HG03558 (cell line): ENCODE measurements around the gene IQCK.

ENCODE experiments used
- ATAC-seq: cut with Tn5 transposase; IDR thresholded peaks from one replicate; pipeline ENCODE4 v1.9.1; 2021; ENCODE audit warnings: moderate number of reproducible peaks; ENCODE audit not compliant: unreplicated experiment; ENCODE audit errors: extremely low read depth

The IQCK gene

DNA sequence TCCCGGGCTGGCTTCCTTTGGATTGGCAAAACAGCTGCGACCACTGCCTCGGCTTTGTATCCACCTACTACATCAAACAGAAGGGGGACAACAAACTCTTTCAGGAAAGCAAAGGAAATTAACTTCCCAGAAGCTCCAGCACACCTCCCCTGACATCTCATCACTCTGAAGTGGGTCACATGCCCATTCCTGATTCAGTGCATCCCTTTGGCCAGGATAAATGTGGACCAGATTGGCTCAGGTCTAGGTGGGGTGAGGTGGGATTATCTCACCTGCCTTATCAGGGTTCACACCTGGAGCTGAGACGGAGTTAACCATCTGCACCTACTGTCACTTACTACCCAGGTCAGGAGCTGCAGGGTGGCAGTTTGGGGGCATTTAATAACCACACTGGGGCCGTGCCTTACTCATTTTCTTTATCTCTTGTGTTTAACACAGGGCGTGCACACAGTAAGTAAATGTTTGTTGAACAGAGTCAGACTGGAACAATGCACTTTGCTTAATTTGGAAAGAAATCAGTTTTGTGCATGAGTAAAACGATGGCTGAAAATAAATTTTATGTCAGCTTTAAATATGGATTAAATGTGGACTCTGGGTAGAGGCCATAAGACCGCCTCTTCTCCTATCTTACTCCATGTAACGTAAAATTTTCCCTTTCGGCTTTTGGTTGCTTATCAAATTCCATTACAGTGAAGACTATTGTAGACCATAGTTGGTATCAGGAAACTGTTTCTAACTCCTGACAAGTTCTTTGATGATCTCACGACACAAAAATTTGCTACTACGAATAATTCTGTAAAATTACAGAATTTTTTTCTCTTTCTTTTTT lies 36.0 kb downstream of the IQCK start:
- no peak for ATAC-seq

- ATAC-seq: no peak
Measured at GRCh38 chr16:19754644-19755036, 36.6 kb downstream of the IQCK start.

- no peak for ATAC-seq
Measured at GRCh38 chr16:19755268-19755667, 37.2 kb downstream of the IQCK start.

GRCh38 chr16:19757026-19757425 lies 39.0 kb downstream of the IQCK start:
- ATAC-seq: no peak

GRCh38 chr16:19757762-19758595 lies 39.9 kb downstream of the IQCK start:
- no peak for ATAC-seq

GRCh38 chr16:19760356-19761060 lies 42.4 kb downstream of the IQCK start:
- ATAC-seq: no peak

GRCh38 chr16:19765860-19766553 lies 47.9 kb downstream of the IQCK start:
- ATAC-seq: no peak

DNA sequence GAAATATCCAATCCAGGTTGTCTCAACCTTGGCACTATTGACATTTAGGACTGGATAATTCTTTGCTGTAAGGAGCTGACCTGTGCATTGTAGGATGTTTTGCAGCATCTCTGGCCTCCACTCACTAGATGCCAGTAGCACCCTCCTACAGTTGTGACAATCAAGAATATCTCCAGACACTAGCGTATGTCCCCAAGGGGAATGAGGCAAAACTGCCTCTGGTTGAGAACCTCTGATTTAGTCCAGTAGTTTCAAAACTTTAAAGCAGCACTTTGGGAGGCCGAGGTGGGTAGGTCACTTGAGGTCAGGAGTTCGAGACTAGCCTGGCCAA lies 48.4 kb downstream of the IQCK start:
- no peak for ATAC-seq

GRCh38 chr16:19766988-19767387 lies 48.9 kb downstream of the IQCK start:
- no peak for ATAC-seq

GRCh38 chr16:19767497-19767896 lies 49.4 kb downstream of the IQCK start:
- ATAC-seq: no peak

DNA sequence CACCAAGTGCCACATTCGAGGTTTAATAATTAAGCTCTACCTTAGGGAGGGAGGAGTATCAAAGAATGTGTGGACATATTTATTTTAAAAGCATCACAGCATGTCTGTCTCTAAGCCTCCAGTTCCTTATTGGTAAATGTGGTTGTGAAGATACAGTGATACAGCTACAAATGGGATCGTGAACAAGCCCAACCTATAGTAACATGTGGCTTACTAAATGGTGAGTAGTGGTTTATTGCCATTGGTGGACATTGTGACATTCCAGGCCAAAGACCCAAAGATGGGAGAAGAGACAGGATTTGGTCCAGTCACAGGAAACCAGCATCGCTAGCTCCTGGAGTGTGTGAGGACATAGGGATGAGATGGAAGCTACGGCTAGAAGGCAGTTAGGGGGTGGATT lies 51.2 kb downstream of the IQCK start:
- no peak for ATAC-seq

GRCh38 chr16:19771040-19771439 lies 53.0 kb downstream of the IQCK start:
- no peak for ATAC-seq

DNA sequence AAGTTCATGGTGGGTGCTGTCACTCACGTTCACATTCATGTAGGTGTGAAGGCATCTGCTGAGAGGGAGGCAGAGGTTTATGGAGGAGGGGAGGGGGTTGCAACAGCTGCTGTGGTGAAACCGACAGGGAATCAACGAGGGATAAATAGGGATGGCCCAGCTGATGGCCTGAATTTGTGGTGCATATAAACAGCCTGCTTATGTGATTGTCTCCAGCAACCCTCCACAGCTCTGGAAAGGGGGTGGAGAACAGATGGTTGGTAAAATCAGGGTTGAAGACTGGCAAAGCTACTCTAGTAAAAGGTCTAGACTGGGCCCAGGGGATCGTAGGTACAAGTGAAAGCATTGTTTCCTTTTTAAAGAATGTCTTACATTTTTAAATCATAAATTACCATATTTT lies 53.7 kb downstream of the IQCK start:
- no peak for ATAC-seq

- ATAC-seq: no peak
Measured at GRCh38 chr16:19774024-19774423, 56.0 kb downstream of the IQCK start.

- ATAC-seq: no peak
Measured at GRCh38 chr16:19776147-19776546, 58.1 kb downstream of the IQCK start.

DNA sequence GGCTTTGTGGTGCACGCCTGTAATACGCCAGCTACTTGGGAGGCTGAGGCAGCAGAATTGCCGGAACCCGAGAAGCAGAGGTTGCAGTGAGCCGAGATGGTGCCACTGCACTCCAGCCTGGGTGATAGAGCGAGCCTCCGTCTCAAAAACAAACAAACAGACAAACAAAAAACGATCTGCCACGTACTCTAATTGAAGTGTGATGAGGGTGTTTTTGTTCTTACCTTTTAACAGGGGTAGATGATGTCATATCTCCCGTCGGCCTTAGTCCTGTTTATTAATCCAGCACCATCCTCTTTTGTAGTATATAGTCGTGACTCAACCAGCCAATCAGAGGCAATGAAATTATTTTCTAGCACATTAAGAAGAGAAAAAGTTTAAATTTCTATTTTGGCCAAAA lies 58.5 kb downstream of the IQCK start:
- no peak for ATAC-seq

DNA sequence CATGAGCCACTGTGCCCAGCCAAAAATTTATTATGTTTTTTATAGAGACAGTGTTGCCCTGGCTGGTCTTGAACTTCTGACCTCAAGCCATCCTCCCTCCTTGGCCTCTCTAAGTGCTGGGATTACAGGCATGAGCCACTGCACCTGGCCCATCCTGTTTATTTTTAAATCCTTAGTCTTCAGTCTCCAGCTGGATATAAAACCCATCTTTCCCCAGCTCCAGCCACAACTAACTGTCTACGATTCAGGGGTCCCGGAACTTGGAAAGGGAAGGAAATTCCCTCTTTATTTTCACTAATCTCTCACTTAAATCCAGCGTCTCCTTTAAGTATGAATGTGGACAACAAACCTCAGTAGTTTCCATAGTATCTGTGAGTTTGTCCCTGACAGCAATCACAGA lies 62.2 kb downstream of the IQCK start:
- ATAC-seq: no peak

- ATAC-seq: no peak
Measured at GRCh38 chr16:19781226-19781625, 63.2 kb downstream of the IQCK start.

DNA sequence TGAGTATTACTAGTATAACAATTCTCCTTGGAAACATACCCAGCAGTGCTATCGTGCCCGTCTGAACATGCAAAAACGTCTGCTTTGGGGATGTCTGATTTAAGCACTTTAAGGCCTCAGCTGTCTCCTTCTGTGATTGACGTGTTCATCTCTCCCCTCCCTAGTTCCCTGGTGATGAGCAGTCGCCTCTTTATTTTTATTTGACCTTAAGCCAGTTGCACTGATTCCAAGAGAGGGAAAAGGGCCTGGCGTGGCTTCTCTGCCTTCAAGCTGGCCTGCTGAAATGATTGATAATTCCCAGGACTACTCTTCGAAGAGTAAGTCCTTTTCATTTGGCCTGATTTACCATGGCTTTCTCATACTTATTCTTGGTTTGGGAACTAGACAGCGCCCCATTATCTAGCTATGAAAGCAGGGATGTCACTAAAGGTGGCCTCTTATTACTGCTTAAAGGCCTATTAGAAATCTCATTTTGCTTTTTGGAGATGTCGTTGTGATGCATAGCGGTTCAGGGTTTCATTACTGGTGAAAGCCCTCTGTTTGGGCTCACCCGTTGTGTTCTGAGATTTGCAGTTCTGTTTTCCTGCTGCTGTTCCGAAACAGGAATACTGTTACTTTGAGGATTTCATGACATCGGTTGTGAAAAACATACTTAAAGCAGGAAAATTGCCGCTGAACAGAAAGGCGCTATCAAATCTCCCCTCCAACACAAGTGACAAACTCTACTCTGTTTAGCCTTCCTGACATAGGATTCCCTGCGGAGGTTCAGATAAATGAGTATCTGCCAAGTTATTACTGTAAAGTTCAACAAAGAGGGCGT lies 65.5 kb downstream of the IQCK start:
- no peak for ATAC-seq
